HCT116 (cell line): ENCODE measurements around the gene SGSH. TPM values are rescaled to one million over a fixed set of nuclear protein-coding genes. Genes with fewer than 3 reads are reported as not detected.

ENCODE experiments used
- ATAC-seq: fragments of 200-7000 bp; cut with Tn5 transposase; 2 replicates; pipeline ENCODE4 v1.9.1; 2020; ENCODE audit warnings: mild to moderate bottlenecking, moderate library complexity
- BruUV-seq: library from RNA; stranded (reverse); fragments of 400-500 nt; replicated peaks from 2 replicates; lab custom pipeline; 2021; lab: Mats Ljungman, UMichigan
- CTCF ChIA-PET: fragments of 300-600 bp; sonication (Branson Sonifier 250); formaldehyde crosslinking; loops from one replicate; lab custom pipeline; 2021; ENCODE audit warnings: antibody characterized with exemption; lab: Charles Lee
- POLR2A ChIA-PET: fragments of 300-600, 350-600 bp; sonication (Branson Sonifier 250); formaldehyde crosslinking; loops from one replicate; lab custom pipeline; 2021; ENCODE audit warnings: antibody characterized with exemption; lab: Charles Lee
- RAD21 ChIA-PET, 2 experiments: fragments of 300-600 bp; sonication (Branson Sonifier 250); formaldehyde crosslinking; loops; one replicate each; lab custom pipeline; 2023; ENCODE audit warnings: low total read pairs in 2 of 2; ENCODE audit not compliant: uncharacterized antibody in 2 of 2, unreplicated experiment in 2 of 2, low non-redundant PET in 1 of 2; lab: Charles Lee
- DNase-seq: peaks from one replicate; pipeline ENCODE4 v3.0.0-alpha.2; 2010; ENCODE audit warnings: low read depth, low spot score
- H2AFZ ChIP-seq: fragments of 200-600 bp; shearing (Covaris generic), sonication (generic); 2 replicates; pipeline ENCODE4 v1.6.1; 2017; ENCODE audit warnings: low read depth, mixed run types, mixed read lengths, antibody characterized with exemption, low read length; ENCODE audit not compliant: poor library complexity, severe bottlenecking
- H3K27ac ChIP-seq: 2 replicates; pipeline ENCODE4 v1.5.1; 2012; ENCODE audit warnings: low read depth, low read length
- H3K27me3 ChIP-seq: fragments of 200-600 bp; sonication (generic); 2 replicates; pipeline ENCODE4 v1.6.1; 2016; ENCODE audit warnings: mixed run types, low read length, mixed read lengths; ENCODE audit not compliant: insufficient read depth
- H3K36me3 ChIP-seq, 2 experiments: fragments of 200-500 bp in 1 of 2; fragments of 200-600 bp in 1 of 2; sonication (Bioruptor generic) in 1 of 2; sonication (generic) in 1 of 2; 2 replicates each; pipeline versions ENCODE4 v1.5.1 to v1.6.1; 2014 to 2016; ENCODE audit warnings: low read length in 2 of 2, inconsistent platforms in 1 of 2, mixed read lengths in 1 of 2, mixed run types in 1 of 2; ENCODE audit not compliant: insufficient read depth in 2 of 2, control insufficient read depth in 1 of 2
- H3K4me1 ChIP-seq, 2 experiments: fragments of 200-600 bp in 1 of 2; sonication (generic) in 1 of 2; 2 replicates each; pipeline versions ENCODE4 v1.5.1 to v1.6.1; 2012 to 2017; ENCODE audit warnings: low read length in 2 of 2, inconsistent platforms in 1 of 2, mild to moderate bottlenecking in 1 of 2, mixed read lengths in 1 of 2, mixed run types in 1 of 2, moderate library complexity in 1 of 2; ENCODE audit not compliant: insufficient read depth in 2 of 2, control insufficient read depth in 1 of 2
- H3K4me2 ChIP-seq: fragments of 200-600 bp; sonication (generic); 2 replicates; pipeline ENCODE4 v1.6.1; 2017; ENCODE audit warnings: mixed run types, low read length, mixed read lengths
- H3K4me3 ChIP-seq, 2 experiments: fragments of 200-600 bp in 1 of 2; sonication (generic) in 1 of 2; replicated peaks in 1 of 2; 2 replicates each; pipeline ENCODE4 v1.5.1; 2011 to 2016; ENCODE audit warnings: low read length in 2 of 2, control low read depth in 1 of 2, low read depth in 1 of 2, mild to moderate bottlenecking in 1 of 2, mixed read lengths in 1 of 2, mixed run types in 1 of 2
- H3K79me2 ChIP-seq: fragments of 200-600 bp; sonication (generic); 2 replicates; pipeline ENCODE4 v1.6.1; 2017; ENCODE audit warnings: mild to moderate bottlenecking, mixed run types, low read length, moderate library complexity, mixed read lengths; ENCODE audit not compliant: insufficient read depth
- H3K9ac ChIP-seq: fragments of 200-600 bp; sonication (generic); 2 replicates; pipeline ENCODE4 v1.6.1; 2016; ENCODE audit warnings: low read length, mixed read lengths
- H3K9me2 ChIP-seq: fragments of 200-600 bp; sonication (generic), shearing (Covaris generic); 2 replicates; pipeline ENCODE4 v1.6.1; 2017; ENCODE audit warnings: mixed run types, mild to moderate bottlenecking, moderate library complexity; ENCODE audit not compliant: insufficient read depth
- H3K9me3 ChIP-seq, 2 experiments: fragments of 200-500 bp in 1 of 2; fragments of 200-600 bp in 1 of 2; sonication (Bioruptor generic) in 1 of 2; sonication (generic) in 1 of 2; 2 replicates each; pipeline ENCODE4 v1.6.1; 2014 to 2017; ENCODE audit warnings: low read length in 2 of 2, mixed read lengths in 2 of 2, inconsistent platforms in 1 of 2, low read depth in 1 of 2, mild to moderate bottlenecking in 1 of 2, mixed run types in 1 of 2, moderate library complexity in 1 of 2; ENCODE audit not compliant: control insufficient read depth in 1 of 2, insufficient read depth in 1 of 2
- H4K20me1 ChIP-seq: fragments of 200-600 bp; sonication (generic), shearing (Covaris generic); 2 replicates; pipeline ENCODE4 v1.6.1; 2017; ENCODE audit warnings: mixed run types, mild to moderate bottlenecking, moderate library complexity; ENCODE audit not compliant: insufficient read depth
- CBX3 ChIP-seq: IDR thresholded peaks from 2 replicates; pipeline ENCODE4 v1.6.1; 2012; ENCODE audit warnings: low read depth
- CEBPB ChIP-seq: IDR thresholded peaks from 2 replicates; pipeline ENCODE4 v1.6.1; 2012; ENCODE audit warnings: low read depth
- EGR1 ChIP-seq: IDR thresholded peaks from 2 replicates; pipeline ENCODE4 v1.6.1; 2012; ENCODE audit warnings: low read depth
- ELF1 ChIP-seq: IDR thresholded peaks from 2 replicates; pipeline ENCODE4 v1.6.1; 2012; ENCODE audit warnings: low read depth, borderline replicate concordance
- EZH2 ChIP-seq: fragments of 200-600 bp; sonication (generic); IDR thresholded peaks from 2 replicates; pipeline ENCODE4 v1.6.1; 2017; ENCODE audit warnings: antibody characterized with exemption, mixed run types
- FOSL1 ChIP-seq: IDR thresholded peaks from 2 replicates; pipeline ENCODE4 v1.6.1; 2012; ENCODE audit warnings: low read depth
- MAX ChIP-seq: IDR thresholded peaks from 2 replicates; pipeline ENCODE4 v1.6.1; 2012
- POLR2A ChIP-seq: IDR thresholded peaks from 2 replicates; pipeline ENCODE4 v1.7.0; 2011; ENCODE audit warnings: borderline replicate concordance; ENCODE audit not compliant: insufficient read depth, insufficient read length; ENCODE audit errors: extremely low read depth
- RAD21 ChIP-seq: IDR thresholded peaks from 2 replicates; pipeline ENCODE4 v1.6.1; 2012; ENCODE audit warnings: low read depth, mild to moderate bottlenecking
- SIN3A ChIP-seq: IDR thresholded peaks from 2 replicates; pipeline ENCODE4 v1.6.1; 2012; ENCODE audit warnings: low read depth
- SP1 ChIP-seq: IDR thresholded peaks from 2 replicates; pipeline ENCODE4 v1.6.1; 2012; ENCODE audit warnings: low read depth
- SRF ChIP-seq: IDR thresholded peaks from 2 replicates; pipeline ENCODE4 v1.6.1; 2012; ENCODE audit warnings: low read depth
- YY1 ChIP-seq: IDR thresholded peaks from 2 replicates; pipeline ENCODE4 v1.6.1; 2011; ENCODE audit warnings: low read length, low read depth, moderate library complexity, mild to moderate bottlenecking; ENCODE audit not compliant: insufficient replicate concordance; ENCODE audit errors: extremely low read depth
- ZFX ChIP-seq: fragments of 450-650 bp; IDR thresholded peaks from 2 replicates; pipeline ENCODE4 v1.6.1; 2017
- ZNF274 ChIP-seq: fragments of 200-500 bp; sonication (Bioruptor generic); IDR thresholded peaks from 2 replicates; pipeline ENCODE4 v1.6.1; 2014; ENCODE audit warnings: mild to moderate bottlenecking, low read depth, low read length, inconsistent platforms
- intact Hi-C: fragments of 100-400 bp; cut with micrococcal nuclease; formaldehyde crosslinking; loops from 2 replicates; pipeline ENCODE4 v1.10.0; 2022
- total RNA-seq: library from RNA; stranded (reverse); gene quantifications from one replicate; pipeline ENCODE4 v1.2.1, GENCODE V29; 2021; ENCODE audit not compliant: unreplicated experiment
- TF ChIP-seq, protein P1 (sequence below): IDR thresholded peaks from 2 replicates; pipeline ENCODE4 v1.6.1; 2011; ENCODE audit warnings: mild to moderate bottlenecking, low read length, moderate library complexity; ENCODE audit not compliant: insufficient replicate concordance; ENCODE audit errors: extremely low read depth
- TF ChIP-seq, protein P2 (sequence below), 3 experiments: fragments of 200-600 bp in 1 of 3; sonication (generic) in 1 of 3; IDR thresholded peaks in 2 of 3; conservative IDR thresholded peaks in 1 of 3; 2 replicates each; pipeline ENCODE4 v1.5.1; 2012 to 2017; ENCODE audit warnings: low read depth in 2 of 3, low read length in 2 of 3, antibody characterized with exemption in 1 of 3, borderline replicate concordance in 1 of 3, control low read depth in 1 of 3, mild to moderate bottlenecking in 1 of 3, mixed read lengths in 1 of 3, mixed run types in 1 of 3, moderate library complexity in 1 of 3; ENCODE audit not compliant: insufficient read depth in 1 of 3
- TF ChIP-seq, protein P3 (sequence below): IDR thresholded peaks from 2 replicates; pipeline ENCODE4 v1.6.1; 2012

SGSH gene
- total RNA-seq, 1 experiment from 2014 or later, result 34.4 TPM

DNA sequence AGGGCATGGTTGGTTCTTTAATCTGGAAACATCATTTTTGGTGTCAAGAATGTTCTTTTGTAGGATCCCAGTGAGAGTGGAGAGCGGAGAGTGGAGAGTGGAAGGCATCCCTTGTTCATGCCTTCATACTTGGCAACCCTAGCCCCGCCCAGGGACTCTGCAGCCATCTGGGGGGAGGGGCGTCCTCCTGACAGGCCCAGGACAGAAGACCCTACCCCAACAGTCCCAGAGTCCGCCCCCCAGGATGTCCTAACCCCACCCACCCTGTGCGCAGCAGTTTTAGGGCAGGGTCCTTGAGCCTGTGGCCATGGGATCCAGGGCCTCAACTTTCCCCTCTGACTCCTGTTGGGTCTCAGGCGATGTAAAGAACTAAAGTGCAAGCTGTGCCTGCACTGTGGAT lies 4.5 kb upstream of the SGSH start:
- no peaks in the 10 kb centered on the region for H3K9me3 ChIP-seq
- ChIA-PET POLR2A (no interaction called here), RAD21 (no interaction called here), CTCF (no interaction called here)
- no peaks in the 10 kb centered on the region for H3K9me2 ChIP-seq
- no peaks in the 10 kb centered on the region for H3K36me3 ChIP-seq
- intact Hi-C loops, result no loop called here
- H3K9ac ChIP-seq, result no peak overlapping the region
- DNase-seq (no peak), ATAC-seq (no peak)
- H2AFZ ChIP-seq, result no peak overlapping the region
- peaks cover 4% of the 10 kb centered on the region for H3K79me2 ChIP-seq
- H3K4me1 ChIP-seq, result peaks cover 4 to 8% of the 10 kb centered on the region in 2 experiments; a peak in 3 of 4 replicates
- H4K20me1 ChIP-seq, result no peaks in the 10 kb centered on the region
- TF ChIP-seq, protein P1, sequence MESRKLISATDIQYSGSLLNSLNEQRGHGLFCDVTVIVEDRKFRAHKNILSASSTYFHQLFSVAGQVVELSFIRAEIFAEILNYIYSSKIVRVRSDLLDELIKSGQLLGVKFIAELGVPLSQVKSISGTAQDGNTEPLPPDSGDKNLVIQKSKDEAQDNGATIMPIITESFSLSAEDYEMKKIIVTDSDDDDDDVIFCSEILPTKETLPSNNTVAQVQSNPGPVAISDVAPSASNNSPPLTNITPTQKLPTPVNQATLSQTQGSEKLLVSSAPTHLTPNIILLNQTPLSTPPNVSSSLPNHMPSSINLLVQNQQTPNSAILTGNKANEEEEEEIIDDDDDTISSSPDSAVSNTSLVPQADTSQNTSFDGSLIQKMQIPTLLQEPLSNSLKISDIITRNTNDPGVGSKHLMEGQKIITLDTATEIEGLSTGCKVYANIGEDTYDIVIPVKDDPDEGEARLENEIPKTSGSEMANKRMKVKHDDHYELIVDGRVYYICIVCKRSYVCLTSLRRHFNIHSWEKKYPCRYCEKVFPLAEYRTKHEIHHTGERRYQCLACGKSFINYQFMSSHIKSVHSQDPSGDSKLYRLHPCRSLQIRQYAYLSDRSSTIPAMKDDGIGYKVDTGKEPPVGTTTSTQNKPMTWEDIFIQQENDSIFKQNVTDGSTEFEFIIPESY, result no peak
- no peak for TF ChIP-seq ZNF274
- no peak for TF ChIP-seq ELF1
- no peak for TF ChIP-seq CBX3
- TF ChIP-seq FOSL1, result no peak
- TF ChIP-seq MAX, result no peak
- no peak for TF ChIP-seq EGR1
- TF ChIP-seq SRF, result no peak
- TF ChIP-seq, protein P2, sequence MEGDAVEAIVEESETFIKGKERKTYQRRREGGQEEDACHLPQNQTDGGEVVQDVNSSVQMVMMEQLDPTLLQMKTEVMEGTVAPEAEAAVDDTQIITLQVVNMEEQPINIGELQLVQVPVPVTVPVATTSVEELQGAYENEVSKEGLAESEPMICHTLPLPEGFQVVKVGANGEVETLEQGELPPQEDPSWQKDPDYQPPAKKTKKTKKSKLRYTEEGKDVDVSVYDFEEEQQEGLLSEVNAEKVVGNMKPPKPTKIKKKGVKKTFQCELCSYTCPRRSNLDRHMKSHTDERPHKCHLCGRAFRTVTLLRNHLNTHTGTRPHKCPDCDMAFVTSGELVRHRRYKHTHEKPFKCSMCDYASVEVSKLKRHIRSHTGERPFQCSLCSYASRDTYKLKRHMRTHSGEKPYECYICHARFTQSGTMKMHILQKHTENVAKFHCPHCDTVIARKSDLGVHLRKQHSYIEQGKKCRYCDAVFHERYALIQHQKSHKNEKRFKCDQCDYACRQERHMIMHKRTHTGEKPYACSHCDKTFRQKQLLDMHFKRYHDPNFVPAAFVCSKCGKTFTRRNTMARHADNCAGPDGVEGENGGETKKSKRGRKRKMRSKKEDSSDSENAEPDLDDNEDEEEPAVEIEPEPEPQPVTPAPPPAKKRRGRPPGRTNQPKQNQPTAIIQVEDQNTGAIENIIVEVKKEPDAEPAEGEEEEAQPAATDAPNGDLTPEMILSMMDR (IDR thresholded peaks at IDR 0.05 in 2 of 3, conservative IDR thresholded peaks at IDR 0.05 in 1 of 3; ENCODE audit: borderline replicate concordance in 1 of 3, insufficient read depth in 1 of 3, low read depth in 2 of 3, low read length in 2 of 3), result no peak
- TF ChIP-seq POLR2A, result no peak
- TF ChIP-seq SIN3A, result no peak
- no peak for TF ChIP-seq CEBPB
- no peak for TF ChIP-seq RAD21
- no peak for TF ChIP-seq ZFX
- no peak for TF ChIP-seq EZH2
- TF ChIP-seq, protein P3, sequence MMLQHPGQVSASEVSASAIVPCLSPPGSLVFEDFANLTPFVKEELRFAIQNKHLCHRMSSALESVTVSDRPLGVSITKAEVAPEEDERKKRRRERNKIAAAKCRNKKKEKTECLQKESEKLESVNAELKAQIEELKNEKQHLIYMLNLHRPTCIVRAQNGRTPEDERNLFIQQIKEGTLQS, result no peak
- no peak for TF ChIP-seq SP1
- TF ChIP-seq YY1, result no peak
- no peak overlapping the region for H3K4me2 ChIP-seq
- no peak overlapping the region for H3K27ac ChIP-seq
- no TSS peak for BruUV-seq
- no peak overlapping the region for H3K4me3 ChIP-seq
- no peaks in the 10 kb centered on the region for H3K27me3 ChIP-seq
